ENCODE data around the gene DOCK9.

DOCK9 gene

GRCh38 chr13:98798849-98799645 lies 178.8 kb downstream of the DOCK9 start:
- no peak for DNase-seq

- DNase-seq = no peak
Observed at GRCh38 chr13:98797456-98797855, 180.4 kb downstream of the DOCK9 start.

GRCh38 chr13:98796798-98797197 lies 181.1 kb downstream of the DOCK9 start:
- DNase-seq = no peak

GRCh38 chr13:98796191-98796590 lies 181.7 kb downstream of the DOCK9 start:
- no peak for DNase-seq

GRCh38 chr13:98795220-98795619 lies 182.6 kb downstream of the DOCK9 start:
- DNase-seq = no peak

GRCh38 chr13:98794498-98794897 lies 183.4 kb downstream of the DOCK9 start:
- DNase-seq = no peak

GRCh38 chr13:98792785-98793495 lies 184.9 kb downstream of the DOCK9 start:
- DNase-seq = no peak

- DNase-seq = no peak
Observed at GRCh38 chr13:98792321-98792720, 185.5 kb downstream of the DOCK9 start.

- DNase-seq = no peak
Observed at GRCh38 chr13:98791611-98792010, 186.3 kb downstream of the DOCK9 start.

GRCh38 chr13:98787996-98788395 lies 189.9 kb downstream of the DOCK9 start:
- no peak for DNase-seq

GRCh38 chr13:98787173-98787572 lies 190.7 kb downstream of the DOCK9 start:
- DNase-seq = no peak

GRCh38 chr13:98786023-98786422 lies 191.8 kb downstream of the DOCK9 start:
- no peak for DNase-seq

- no peak for DNase-seq
Observed at GRCh38 chr13:98785405-98785804, 192.5 kb downstream of the DOCK9 start.

GRCh38 chr13:98784666-98785065 lies 193.2 kb downstream of the DOCK9 start:
- no peak for DNase-seq

- DNase-seq = no peak
Observed at GRCh38 chr13:98783856-98784478, 193.9 kb downstream of the DOCK9 start.

- no peak for DNase-seq
Observed at GRCh38 chr13:98782654-98783053, 195.2 kb downstream of the DOCK9 start.

GRCh38 chr13:98781905-98782304 lies 196.0 kb downstream of the DOCK9 start:
- no peak for DNase-seq

GRCh38 chr13:98781470-98781869 lies 196.4 kb downstream of the DOCK9 start:
- no peak for DNase-seq

- no peak for DNase-seq
Observed at GRCh38 chr13:98781045-98781444, 196.8 kb downstream of the DOCK9 start.

GRCh38 chr13:98780451-98780850 lies 197.4 kb downstream of the DOCK9 start:
- DNase-seq = no peak

GRCh38 chr13:98779695-98780094 lies 198.2 kb downstream of the DOCK9 start:
- DNase-seq = no peak

GRCh38 chr13:98778749-98779148 lies 199.1 kb downstream of the DOCK9 start:
- DNase-seq = no peak

GRCh38 chr13:98776644-98777043 lies 201.2 kb downstream of the DOCK9 start:
- no peak for DNase-seq
